Lower leg skin (tissue), 3 donors: Measurements from ENCODE around the gene PEX13.

ENCODE experiments used
- CTCF ChIP-seq, 3 donors: fragments of 450-650 bp; IDR thresholded peaks; one replicate each; pipeline ENCODE4 v1.5.1; 2016; ENCODE audit warnings: antibody characterized with exemption in 3 of 3, mild to moderate bottlenecking in 3 of 3, moderate library complexity in 2 of 3
- POLR2A ChIP-seq, 2 donors: fragments of 450-650 bp; IDR thresholded peaks; one replicate each; pipeline ENCODE4 v1.6.1; 2016 to 2017; ENCODE audit warnings: antibody characterized with exemption in 2 of 2, mild to moderate bottlenecking in 1 of 2, moderate library complexity in 1 of 2

GRCh38 chr2:61045999-61046398, 28.5 kb downstream of the PEX13 start:
- TF ChIP-seq POLR2A (IDR thresholded peaks at IDR 0.05) (no peak), CTCF (IDR thresholded peaks at IDR 0.05) (no peak)
